RWPE1 (cell line): ENCODE measurements around the gene ZFP36L2.

Experiments used
- CTCF ChIA-PET: fragments of 350-600 bp; sonication (Branson Sonifier 250); formaldehyde crosslinking; extraction: SDS; loops from one replicate; lab custom pipeline; 2021; lab: Yijun Ruan, JAX
- POLR2A ChIA-PET: fragments of 400-600 bp; formaldehyde crosslinking; extraction: SDS; loops from one replicate; lab custom pipeline; 2020; ENCODE audit warnings: antibody characterized with exemption; ENCODE audit not compliant: low non-redundant PET; lab: Yijun Ruan, JAX
- DNase-seq: peaks from one replicate; pipeline ENCODE4 v3.0.0; 2012; ENCODE audit warnings: low spot score
- H3K27ac ChIP-seq: fragments of 450-650 bp; 2 replicates; pipeline ENCODE4 v1.5.1; 2017
- CTCF ChIP-seq: fragments of 450-650 bp; conservative IDR thresholded peaks from 2 replicates; pipeline ENCODE4 v1.5.1; 2017; ENCODE audit warnings: low read depth, mild to moderate bottlenecking

Gene ZFP36L2

GRCh38 chr2:43226558-43226954, at the start of gene ZFP36L2:
TSS of gene ZFP36L2 (minus strand) at chr2:43226606. CDS start at chr2:43226315, 291 bp downstream.
- H3K27ac ChIP-seq, result peak within 1 kb of the TSS; percentile 99
- TF ChIP-seq CTCF, result no peak
- ChIA-PET CTCF (interaction anchor here (0.5 to 4.0 kb wide), 6 partner anchors 53 to 397 kb away, joined by 3 to 29 read pairs (median 4); no protein-coding TSS in a partner anchor), POLR2A (interaction anchor here (0.6 to 1.5 kb wide), 8 partner anchors 58 to 282 kb away, joined by 3 to 7 read pairs (median 4); no protein-coding TSS in a partner anchor)
- peak; percentile 98 for DNase-seq

- no peak for DNase-seq
- ChIA-PET CTCF (interaction anchor here (0.6 kb wide), 1 partner anchor 343 kb away, joined by 4 read pairs; no protein-coding TSS in a partner anchor), POLR2A (no interaction called here)
- no peak for TF ChIP-seq CTCF
- no peak overlapping the region for H3K27ac ChIP-seq
These were observed 48.3 kb upstream of the ZFP36L2 start for GRCh38 chr2:43274721-43275120.

- POLR2A ChIA-PET, result no interaction called here
- DNase-seq, result no peak
- CTCF ChIA-PET, result no interaction called here
- H3K27ac ChIP-seq, result no peak overlapping the region
- no peak for TF ChIP-seq CTCF
These were observed 47.6 kb upstream of the ZFP36L2 start for GRCh38 chr2:43274055-43274454.

- POLR2A ChIA-PET, result no interaction called here
- no peak for TF ChIP-seq CTCF
- no peak for DNase-seq
- H3K27ac ChIP-seq, result no peak overlapping the region
- CTCF ChIA-PET, result no interaction called here
These were observed 47.1 kb upstream of the ZFP36L2 start for GRCh38 chr2:43273529-43273928.

- CTCF ChIA-PET, result interaction anchor here (0.8 kb wide), 1 partner anchor 29 kb away, joined by 8 read pairs; no protein-coding TSS in a partner anchor
These were observed 44.7 kb upstream of the ZFP36L2 start for GRCh38 chr2:43270930-43271615.

GRCh38 chr2:43270461-43270860, 44.1 kb upstream of the ZFP36L2 start:
- no peak for TF ChIP-seq CTCF
- POLR2A ChIA-PET, result no interaction called here
- peak overlapping the region; percentile 46; the same call in 1 of the 2 replicates for H3K27ac ChIP-seq
- no peak for DNase-seq
- CTCF ChIA-PET, result interaction anchor here (0.5 kb wide), 1 partner anchor 347 kb away, joined by 3 read pairs; no protein-coding TSS in a partner anchor

More at GRCh38 chr2:43270930-43271615, 44.7 kb upstream of the ZFP36L2 start:
- H3K27ac ChIP-seq, result no peak overlapping the region
- TF ChIP-seq CTCF, result no peak
- no peak for DNase-seq
- POLR2A ChIA-PET, result no interaction called here
